ENCODE results near the gene DDRGK1.
A peak's percentile ranks its signal among the peaks of the same experiment; 100 is the strongest.
"Not testable (repeated sequence)": the region's sequence is repeated elsewhere in the genome, so short reads cannot be mapped to it uniquely, and the experiment has no call there.

Gene DDRGK1

DNA sequence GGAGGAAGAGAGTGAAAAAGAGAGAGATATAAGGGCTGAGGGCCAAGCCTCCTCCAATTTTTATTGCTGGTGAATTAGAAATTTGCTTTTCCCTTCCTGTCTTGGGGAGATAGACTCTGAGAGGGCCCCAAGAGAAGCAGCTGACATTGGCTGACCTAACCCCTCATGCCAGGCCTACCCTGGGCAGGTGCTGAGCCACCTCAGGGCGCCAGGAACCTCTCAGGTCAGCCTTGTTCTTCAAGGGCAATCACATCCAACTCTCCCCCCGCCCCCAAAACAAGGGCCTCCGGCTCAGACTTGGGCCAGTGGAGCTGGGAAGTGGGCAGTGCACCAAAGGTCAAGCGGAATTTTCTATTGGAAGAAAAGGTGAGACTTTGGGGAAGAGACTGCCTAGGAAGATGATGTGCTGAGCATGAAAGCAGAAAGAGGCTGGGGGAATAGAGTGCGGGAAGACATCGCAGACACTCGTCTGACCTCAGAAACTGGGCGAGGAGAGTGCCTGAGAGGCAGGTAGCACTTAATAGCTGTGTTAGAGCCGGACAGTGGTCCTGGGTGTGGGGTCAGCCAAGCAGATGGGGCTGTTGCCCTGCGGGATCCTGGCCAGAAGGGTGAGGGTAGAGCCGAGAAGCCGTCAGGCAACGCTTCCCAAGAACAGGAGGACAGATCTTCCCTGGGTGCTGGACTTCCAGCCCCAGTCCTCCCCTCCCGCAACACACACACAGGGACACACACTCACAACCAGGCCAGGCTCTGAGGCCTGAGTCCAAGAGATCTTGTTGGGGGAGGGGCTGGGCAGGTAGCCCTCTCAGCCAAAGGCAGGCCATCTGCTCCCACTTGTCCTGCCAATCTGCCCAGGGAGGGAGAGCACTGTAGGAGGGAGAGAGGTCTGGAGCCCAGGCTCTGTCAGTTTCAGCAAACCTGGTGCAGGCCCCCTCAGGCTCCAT is 41.1 kb downstream of the DDRGK1 start:
- DNase-seq: no peak

DNA sequence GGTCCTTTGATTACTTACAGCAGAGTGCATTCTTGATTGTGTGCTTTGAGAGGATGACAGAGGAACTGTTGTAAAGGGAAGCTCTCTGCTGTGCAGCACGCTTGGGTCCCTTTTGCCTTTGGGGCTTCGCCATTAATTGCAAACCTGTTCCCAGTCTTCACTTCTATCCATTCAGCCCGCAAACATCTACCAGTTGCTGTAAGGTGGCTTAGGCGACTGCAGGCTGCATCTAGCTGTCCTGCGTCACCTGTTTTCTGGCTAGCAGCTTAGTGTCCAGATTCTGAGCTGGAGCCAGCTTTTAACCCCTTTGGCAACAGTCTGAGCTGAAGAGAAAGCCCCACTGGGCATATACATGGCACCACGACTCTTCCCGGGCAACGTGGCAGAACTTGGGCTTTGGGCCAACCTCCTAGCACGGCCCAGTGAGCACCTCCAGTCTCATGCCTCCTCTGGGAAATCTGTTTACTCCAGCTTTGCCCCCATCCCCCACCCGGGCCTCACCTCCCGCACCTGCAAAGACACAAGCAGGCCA is 42.3 kb downstream of the DDRGK1 start:
- no peak for DNase-seq

DNA sequence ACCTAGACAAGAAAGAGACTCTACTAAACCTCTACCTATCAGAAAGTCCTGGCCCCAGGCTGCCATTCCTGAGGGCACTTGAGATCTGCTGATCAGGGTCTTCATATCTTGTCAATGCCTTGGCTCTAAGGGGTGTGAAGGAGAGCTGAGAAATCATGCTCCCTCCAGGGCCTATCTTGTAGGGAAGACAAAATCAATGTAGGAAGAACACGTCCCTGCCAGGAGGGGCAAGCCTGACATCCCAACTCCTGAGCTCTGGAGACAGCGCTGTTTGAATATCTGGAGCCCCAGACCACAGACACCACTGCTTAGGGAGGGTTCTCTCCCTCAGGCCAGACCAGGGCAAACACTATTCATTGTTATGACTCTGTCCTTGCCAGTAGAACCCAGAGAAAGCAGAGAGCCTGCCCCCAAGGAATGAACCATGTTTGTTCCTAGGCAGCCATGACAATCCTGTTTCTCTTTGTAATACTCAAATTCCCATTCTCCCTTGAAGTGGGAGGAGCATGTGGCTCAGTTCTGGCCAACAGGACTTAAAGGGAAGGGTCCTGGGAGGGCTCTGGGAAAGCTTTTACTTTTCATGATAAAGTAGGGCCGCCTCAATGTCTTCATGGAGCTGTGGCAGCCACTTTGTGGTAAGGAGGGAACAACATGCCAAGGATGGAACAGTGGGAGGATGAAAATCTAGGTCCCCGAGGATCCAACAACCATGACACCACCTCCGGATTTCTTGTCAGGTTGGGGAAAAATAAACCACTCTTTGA is 43.0 kb downstream of the DDRGK1 start:
- no peak for DNase-seq

DNA sequence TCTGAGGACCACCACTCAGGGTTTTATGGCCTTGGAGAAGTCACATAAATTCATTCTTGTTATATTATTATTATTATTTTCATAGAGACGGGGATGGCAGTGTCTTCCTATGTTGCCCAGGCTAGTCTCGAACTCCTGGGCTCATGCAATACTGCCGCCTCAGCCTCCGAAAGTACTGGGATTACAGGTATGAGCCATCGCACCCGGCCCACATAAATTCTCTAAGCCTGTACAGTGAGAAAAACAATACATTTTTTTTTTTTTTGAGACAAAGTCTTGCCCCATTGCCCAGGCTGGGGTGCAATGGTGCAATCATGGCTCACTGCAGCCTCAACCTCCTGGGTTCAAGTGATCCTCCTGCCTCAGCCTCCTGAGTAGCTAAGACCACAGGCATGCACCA is 44.1 kb downstream of the DDRGK1 start:
- no peak for DNase-seq

DNA sequence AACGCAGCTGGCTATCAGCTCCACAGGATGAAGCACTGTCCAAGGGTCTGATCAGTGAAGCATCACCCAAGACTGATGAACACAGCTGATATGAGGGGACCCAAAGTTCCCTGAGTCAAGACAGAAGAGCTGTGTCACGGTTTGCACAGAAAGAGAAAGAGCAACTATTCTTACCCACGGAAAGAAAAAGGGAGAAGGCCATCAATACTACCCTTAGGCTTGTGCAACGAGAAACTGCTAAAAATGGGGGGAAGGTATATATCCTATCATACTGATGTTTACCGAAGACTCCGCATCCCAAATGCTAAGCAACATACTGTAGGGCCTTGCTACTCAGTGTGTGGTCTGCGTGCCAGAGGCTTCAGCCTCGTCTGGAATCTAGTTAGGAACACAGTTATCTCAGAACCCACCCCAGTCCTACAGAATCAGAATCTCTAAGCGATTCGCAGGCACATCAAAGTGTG is 45.5 kb downstream of the DDRGK1 start:
- no peak for DNase-seq

DNA sequence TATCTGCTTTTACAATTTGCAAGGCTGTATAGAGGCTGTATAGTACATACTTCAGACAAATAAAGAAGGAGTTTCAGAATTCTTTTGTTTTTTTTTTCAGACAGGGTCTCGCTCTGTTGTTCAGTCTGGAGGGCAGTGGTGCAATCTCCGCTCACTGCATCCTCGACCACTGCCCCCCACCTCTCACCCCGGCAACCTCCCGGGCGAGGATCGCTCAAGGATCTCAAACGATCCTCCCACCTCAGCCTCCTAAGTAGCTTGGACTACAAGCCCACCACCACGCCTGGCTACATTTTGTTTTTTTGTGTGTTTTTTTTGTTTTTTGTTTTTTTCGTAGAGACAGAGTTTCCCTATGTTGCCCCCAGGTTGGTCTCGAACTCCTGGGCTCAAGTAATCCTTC is 46.7 kb downstream of the DDRGK1 start:
- no peak for DNase-seq

DNA sequence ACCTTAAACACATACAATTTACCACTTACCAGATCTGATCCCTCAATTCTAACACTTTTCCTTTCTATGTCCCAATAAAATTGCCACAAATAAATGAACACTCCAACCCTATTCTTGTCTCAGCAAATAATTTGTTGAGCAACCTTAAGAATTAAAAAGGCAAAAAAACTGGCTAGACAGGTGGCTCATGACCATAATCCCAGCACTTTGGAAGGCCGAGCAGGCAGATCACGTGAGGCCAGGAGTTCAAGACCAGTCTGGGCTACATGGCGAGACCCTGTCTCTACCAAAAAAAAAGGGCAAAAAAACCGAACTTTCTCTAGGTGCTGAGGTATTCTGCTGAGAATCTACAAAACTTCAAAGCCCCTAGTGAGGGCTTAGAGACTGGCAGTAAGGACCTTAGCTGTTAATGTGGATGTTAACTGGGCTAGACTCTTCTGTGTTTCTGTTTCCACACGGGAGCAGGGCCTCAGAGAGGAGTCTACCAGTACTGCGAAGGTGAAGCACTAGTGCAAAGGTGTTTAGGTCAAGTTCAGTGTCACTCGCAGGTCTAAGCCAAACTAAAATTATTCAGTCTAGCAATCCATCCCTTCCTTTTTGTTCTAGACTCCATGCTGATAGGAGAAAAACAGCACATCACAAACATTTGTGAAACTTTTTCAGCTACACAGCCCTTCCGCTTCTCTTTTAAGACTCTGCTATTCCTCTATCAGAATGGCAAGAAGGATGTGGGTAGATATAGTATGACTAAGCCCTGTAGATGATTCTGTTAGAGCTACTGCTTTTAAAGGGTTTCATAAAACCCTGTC is 47.5 kb downstream of the DDRGK1 start:
- DNase-seq: no peak

DNA sequence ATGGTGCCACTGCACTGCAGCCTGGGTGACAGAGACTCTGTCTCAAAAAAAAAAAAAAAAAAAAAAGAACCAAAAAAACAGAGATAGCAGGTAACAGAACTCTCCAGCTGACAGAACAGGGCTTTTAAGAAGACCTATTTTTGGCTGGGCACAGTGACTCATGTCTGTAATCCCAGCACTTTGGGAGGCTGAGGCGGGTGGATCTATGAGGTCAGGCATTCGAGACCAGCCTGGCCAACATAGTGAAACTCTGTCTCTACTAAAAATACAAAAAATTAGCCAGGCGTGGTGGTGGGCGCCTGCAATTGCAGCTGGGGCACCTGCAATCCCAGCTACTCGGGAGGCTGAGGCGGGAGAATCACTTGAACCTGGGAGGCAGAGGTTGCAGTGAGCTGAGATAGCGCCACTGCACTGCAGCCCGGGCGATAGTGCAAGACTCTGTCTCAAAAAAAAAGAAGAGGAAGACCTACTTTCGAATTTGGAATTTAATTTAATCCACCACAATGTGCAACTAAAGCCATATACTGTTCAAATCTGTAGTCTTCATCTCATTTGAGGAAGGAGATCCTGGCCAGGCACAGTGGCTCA is 52.3 kb downstream of the DDRGK1 start:
- not testable (repeated sequence) for DNase-seq

DNA sequence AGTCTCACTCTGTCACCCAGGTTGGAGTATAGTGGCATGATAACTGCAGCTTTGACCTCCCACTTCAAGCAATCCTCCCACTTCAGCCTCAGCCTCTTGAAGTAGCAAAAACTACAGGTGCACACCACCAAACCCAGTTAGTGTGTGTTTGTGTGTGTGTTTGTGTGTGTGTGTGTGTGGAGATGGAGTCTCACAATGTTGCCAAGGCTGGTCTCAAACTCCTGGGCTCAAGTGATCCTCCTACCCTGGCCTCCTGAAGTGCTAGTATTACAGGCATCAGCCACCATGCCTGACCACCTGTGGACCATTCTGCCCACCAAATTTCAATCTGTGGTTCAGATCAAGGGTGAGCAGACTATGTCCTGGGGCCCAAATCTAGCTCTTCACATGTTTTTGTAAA is 53.6 kb downstream of the DDRGK1 start:
- DNase-seq: peak; percentile 17

DNA sequence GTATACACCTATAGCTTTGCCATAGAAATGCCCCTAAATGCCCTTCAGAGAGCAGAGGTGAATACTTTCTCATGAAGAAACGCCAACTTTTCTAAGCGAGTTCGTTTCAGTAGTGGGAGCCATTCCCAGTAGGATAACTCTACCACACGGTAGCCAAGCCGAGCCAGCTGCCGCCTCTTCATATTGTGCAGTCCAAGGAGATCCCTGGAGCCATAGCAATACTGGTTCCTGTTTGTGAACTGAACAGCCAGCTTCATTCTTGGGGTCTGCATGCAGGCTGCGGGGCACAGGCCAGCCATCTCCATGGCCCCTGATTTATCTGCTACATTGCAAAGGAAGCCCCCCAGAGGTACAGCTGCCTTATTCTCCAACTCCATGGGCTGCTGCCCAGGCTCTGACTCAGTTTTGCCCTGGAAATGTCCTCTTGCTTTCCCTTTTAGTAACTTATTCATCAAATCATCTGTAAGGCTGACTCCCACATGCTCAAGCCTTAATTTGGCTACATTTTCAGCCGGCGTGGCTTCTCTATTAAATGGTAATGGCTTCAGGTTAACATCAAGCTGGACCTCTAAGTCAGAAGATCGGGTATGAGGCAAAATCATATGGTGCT is 57.6 kb downstream of the DDRGK1 start:
- DNase-seq: no peak

DNA sequence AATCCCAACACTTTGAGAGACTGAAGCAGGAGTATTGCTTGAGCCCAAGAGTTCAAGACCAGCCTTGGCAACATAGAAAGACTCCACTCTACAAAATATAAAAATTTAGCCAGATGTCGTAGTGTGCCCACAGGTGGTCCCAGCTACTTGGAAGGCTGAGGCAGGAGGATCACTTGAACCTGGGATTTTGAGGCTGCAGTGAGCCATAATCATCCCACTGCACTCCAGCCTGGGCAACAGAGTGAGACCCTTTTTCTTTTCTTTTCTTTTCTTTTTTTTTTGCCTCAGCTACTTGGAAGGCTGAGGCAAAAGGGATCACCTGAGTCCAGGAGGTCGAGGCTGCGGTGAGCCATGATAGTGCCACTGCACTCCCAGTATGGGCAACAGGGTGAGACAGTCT is 62.7 kb downstream of the DDRGK1 start:
- no peak for DNase-seq
